ENCODE results near the gene PPME1.

Gene PPME1

GRCh38 chr11:74282914-74283371 lies 111.9 kb downstream of the PPME1 start:
- no peak for DNase-seq

DNA sequence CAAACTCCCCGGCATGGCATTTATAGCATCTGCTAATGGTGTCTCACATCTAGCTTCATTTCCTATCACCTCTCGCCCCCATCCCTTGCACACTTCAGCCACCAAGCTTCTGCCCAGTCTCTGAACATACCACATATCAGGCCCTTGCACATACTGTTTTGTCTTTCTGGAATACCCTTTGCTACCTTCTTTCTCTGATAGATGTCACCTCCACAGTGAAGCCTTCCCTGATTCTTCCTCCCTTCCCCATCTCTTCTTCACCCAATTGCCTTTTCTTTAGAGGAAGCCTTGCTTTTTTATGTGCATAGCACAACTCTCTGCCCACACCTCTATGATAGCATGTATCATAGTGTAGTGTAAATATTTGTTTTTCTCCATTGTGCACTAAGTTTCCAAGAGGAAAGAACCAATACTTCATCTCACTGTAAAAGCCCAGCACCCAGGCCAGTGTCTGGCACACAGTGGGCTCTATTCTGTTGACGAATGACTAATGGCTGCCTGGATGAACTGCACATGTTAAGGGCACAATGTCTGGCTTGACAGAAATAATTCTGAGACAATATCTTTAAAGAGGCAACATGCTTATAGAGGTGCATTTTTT lies 112.6 kb downstream of the PPME1 start:
- no peak for DNase-seq

GRCh38 chr11:74284466-74284865 lies 113.4 kb downstream of the PPME1 start:
- DNase-seq, result no peak

GRCh38 chr11:74288161-74288560 lies 117.1 kb downstream of the PPME1 start:
- peak; percentile 58 for DNase-seq

DNA sequence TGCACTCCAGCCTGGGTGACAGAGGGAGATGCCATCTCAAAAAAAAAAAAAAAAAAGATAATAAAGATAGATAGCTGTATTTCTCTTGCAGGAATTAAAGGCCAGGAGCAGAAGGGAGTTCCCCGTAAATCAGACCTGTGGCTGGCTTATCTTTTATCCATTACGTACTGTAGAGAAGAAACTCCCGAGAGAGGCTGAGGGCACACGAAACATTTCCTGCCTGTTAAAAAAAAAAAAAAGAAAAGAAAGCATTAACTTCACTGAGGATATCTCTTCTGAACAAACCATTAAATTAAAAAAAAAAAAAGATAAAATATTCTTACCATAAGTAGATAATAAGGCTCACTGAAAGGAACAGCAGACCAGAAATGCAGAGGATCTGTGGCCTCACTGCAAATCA lies 117.8 kb downstream of the PPME1 start:
- DNase-seq, result no peak

GRCh38 chr11:74297484-74297883 lies 126.4 kb downstream of the PPME1 start:
- DNase-seq, result no peak

DNA sequence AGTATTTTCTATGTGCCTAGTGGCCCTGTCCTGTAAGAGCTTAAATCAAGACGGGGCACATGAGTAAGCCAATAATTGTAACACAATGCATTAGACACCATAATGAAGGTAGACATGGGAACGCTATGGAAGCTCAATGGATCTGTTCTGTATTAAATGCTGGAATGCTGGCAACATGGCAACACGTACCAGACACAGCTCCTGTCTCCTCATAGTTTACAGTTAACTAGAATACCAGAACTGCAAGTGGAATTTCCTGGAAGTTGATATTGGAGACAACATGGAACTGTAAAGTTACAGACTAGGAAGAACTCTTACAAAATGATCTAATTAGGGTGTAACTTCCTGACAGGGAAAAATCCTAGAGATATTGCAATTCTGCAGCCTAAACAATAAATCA lies 127.9 kb downstream of the PPME1 start:
- no peak for DNase-seq

All from amniotic stem cell (primary cell).